GM19193 (cell line): ENCODE results near the gene POU3F4.

Experiments used
- POLR2A ChIP-seq: IDR thresholded peaks from 4 replicates; pipeline ENCODE4 v1.6.1; 2011; ENCODE audit not compliant: insufficient read depth, insufficient read length; ENCODE audit errors: extremely low read depth

The POU3F4 gene

DNA sequence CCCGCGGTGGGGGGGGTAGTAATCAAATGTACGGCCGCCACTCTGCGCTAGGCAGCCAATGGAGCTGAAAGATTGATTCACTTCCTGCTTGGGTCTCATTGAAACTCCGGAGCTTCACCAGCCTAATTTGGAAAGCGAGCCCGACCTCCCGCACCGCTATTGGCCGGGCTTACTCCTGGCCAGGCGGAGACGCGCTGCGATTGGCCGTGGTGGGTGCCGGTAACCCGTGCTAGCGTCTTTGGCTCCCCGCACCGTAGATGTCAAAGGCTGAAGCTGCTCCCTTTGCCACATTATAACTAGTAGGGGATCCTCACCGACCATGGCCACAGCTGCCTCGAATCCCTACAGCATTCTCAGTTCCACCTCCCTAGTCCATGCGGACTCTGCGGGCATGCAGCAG lies at the start of gene POU3F4:
Gene POU3F4, plus strand, starts transcription at position 285 of the 400 bp plus-strand sequence. Its CDS starts 35 bp downstream, at position 320.
- no peak for TF ChIP-seq POLR2A

DNA sequence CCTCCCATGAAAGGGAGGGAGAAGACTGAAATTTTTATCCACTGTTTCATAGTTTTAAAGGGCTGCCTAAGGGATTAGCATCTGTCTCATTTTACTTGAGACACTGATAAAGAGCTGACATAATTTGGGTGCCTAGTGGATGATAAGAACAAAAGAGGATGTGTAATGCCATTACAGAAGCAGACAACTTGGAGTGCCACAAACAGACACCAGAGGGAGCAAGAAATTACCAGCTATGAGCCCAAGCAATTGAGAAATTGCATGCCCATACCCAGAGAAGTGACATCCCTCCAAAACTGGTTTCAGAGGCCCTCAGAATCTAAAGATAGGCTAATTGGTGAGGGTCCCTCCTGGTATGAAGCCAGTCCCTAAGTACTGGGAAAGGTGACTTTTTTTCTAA lies 38.5 kb upstream of the POU3F4 start:
- no peak for TF ChIP-seq POLR2A

DNA sequence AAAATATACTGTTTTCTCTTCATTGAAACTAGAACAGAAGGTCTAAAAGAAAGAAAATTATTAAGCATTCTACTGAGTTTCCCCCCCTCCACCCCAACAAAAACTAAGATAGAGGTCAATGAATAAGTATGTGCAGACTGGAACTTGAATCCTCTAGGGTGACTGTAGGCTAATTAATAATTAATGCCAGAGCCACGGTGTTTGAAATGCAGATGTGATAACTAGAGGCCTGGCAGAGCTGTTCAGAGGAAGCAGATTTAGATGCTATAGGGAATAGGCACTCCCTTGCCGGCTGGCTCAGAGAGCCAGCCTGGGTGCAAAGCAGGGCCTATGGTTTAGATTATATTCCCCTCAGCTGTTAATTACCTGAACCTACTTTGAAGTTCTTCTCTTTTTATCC lies 12.2 kb upstream of the POU3F4 start:
- TF ChIP-seq POLR2A: no peak

DNA sequence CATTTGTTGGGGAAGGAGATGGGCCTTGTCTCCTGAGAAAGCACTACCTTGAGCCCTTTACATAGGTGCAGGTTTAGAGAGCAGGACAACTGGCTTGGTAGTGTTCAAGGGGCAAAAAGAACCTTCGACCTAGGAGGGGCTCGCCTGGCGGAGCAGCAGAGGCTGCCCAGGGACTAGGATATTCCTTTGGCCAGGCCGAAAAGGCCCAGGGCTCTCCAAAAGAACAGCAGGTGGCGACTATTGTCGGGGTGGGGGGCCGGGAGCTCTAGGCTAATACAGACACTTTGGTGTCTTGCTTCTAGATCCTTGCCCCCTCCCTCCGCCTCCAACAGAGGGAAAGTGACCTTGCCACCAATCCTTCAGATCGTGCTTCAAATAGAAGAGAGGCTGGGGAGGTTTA lies 7.1 kb upstream of the POU3F4 start:
- no peak for TF ChIP-seq POLR2A

DNA sequence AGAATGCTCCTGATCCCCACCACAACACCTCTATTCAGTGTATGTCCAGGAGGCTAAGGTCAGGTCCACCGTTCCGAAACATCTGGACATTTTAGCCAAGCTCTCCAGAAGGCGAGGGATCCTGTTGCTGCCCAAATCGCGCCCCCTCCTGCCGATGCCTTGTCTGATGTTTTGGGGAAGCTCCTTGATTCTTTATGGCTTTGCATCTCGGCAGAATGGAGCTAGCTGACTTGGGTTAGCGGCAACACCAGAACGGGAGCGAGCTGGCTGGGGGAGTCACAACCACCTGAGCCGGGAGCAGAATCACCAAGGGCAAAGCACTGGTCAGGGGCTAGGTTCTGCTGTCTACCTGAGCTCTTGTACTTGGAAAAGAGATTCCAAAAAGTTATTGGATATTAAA lies 6.6 kb upstream of the POU3F4 start:
- TF ChIP-seq POLR2A: no peak

DNA sequence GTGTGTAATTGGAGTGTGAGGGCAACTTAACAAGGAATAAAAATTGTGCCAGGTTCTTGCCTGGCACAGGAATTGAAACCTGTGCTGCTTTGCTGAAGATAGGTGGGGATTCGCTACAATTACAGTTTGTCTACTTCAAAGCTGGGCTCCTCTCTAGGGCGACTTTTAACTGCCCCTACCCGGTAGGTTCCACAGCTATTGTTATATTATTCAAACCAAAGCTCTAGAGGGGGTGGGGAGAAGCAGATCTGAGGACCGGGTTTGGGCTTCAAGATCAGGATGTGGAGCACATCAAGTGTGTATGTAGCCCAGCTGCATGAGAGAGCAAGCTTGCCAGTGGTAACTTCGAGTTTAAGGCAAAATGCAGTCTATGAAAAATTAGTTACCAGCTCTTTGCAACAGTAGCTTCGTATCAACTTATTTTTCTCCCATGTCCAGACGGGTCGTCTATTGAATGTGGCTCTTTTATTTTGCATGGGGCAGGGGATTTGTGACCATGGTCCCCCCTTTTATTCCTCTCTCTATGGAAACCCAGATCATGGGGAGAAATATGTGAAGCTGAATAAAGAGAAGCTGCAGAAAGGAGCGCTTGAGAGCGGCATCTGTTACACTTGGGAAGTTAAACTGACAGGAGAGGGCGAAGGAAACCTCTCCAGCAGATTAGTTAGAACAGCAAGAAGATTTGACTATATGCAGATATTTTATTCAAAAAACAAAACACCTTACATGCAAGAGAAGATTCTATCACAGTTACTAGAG lies 3.2 kb upstream of the POU3F4 start:
- no peak for TF ChIP-seq POLR2A

DNA sequence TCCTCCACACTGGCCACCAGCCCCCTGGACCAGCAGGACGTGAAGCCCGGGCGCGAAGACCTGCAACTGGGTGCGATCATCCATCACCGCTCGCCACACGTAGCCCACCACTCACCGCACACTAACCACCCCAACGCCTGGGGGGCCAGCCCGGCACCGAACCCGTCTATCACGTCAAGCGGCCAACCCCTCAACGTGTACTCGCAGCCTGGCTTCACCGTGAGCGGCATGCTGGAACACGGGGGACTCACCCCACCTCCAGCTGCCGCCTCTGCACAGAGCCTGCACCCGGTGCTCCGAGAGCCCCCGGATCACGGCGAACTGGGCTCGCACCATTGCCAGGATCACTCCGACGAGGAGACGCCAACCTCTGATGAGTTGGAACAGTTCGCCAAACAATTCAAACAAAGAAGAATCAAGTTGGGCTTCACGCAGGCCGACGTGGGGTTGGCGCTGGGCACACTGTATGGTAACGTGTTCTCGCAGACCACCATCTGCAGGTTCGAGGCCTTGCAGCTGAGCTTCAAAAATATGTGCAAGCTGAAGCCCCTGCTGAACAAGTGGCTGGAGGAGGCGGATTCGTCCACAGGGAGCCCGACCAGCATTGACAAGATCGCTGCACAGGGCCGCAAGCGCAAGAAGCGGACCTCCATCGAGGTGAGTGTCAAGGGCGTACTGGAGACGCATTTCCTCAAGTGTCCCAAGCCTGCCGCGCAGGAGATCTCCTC lies 600 bp downstream of the POU3F4 start:
- no peak for TF ChIP-seq POLR2A

DNA sequence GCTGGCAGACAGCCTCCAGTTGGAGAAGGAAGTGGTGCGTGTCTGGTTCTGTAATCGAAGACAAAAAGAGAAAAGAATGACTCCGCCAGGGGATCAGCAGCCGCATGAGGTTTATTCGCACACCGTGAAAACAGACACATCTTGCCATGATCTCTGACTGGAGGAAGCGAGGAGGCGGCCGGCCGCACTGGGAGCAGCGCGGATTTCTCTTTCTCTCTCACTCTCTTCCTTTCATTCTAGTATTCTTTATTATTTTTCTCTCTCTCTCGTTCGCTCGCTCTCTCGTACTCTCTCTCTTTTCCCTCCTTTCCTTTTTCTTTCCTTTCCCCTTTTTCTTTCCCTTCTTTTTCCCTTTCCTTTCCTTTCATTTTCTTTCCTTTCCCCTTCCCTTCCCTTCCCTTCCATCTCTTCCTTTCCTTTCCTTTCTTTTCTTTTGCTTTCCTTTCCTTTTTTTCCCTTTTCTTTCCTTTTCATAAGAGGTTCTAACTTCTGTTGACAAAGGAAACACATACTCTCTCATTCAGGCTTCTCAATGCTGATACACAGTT lies 1.2 kb downstream of the POU3F4 start:
- no peak for TF ChIP-seq POLR2A

DNA sequence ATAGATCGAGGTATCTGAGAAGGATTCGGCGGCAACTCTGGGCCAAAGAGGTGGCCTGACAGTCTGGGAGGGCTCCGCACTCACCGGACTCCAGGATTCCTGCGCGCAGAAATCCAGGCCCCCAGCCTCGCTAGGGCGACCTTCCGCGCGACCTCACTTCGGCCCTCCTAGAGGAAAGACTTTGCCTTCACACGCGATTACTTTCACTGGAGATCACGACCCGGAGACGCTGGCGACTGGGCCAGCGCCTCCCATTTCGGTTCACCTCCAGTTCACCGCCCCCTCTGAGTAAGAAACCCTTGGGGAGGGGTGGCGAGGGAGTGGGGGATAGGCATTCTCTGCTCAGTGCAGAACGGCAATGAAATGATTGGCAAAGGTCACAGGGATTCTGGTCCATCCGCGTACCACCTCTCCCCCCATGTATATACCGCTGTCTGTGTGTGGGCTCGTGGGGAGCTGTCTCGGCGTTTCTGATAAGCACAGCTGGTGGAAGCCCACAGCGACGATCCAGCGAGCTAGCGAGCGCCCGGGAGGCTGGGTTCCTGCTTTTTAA lies 2.5 kb downstream of the POU3F4 start:
- no peak for TF ChIP-seq POLR2A

DNA sequence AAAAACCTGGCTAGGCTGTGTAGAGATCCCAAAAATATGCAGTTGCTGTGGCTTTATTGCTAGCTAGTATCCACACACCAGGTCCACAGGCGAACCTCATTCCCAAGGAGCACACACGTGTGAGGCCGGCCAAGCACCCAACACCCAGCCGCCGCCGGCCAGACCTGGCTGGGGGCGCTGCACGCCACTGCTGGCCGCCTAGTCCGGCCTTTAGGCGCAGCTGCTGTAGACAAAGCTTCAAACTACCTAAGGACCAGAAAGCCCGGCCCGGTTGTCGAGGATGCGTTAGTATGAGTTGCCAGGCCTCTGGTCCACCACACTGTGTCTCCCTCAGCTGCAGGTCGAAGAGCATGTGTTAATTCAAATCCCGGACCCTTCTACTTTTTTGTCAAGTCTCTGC lies 3.1 kb downstream of the POU3F4 start:
- no peak for TF ChIP-seq POLR2A

DNA sequence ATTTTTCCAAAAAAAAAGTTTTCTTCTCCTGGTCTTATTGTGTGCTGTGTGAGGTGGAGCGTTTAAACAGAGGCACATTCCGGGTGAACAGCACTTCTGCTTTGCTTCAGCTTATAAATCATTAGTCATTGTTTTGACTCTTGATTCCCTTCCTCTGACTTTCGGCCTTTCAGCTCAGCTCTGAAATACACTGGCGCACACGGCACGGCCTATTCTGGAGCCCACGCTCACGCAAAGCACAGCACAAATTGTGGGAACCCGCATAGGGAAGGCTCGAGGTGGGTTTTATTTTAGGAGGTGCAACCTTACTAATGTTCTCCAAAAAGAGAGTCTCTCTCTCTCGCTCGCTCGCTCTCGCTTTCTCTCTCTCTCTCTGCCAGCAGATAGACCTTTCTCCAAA lies 4.0 kb downstream of the POU3F4 start:
- TF ChIP-seq POLR2A: no peak

DNA sequence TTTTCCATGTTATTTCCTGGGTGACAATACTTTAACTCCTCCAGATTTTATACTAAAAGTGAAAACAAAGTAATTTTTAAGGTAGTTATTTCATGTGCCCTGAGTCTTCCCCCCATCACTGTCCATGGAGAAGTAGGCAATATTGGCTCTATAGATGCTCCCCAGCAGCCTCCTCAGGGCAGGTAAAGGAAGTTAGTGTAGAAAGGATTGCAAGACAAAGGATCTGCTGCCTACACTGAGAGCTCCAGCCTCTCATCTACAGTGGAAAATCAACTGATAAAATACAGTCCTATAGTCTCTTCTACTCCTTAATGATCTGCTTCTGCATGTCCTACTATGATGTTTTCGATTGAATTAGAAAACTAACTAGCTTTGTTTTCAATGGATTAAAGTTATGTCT lies 8.5 kb downstream of the POU3F4 start:
- TF ChIP-seq POLR2A: no peak

DNA sequence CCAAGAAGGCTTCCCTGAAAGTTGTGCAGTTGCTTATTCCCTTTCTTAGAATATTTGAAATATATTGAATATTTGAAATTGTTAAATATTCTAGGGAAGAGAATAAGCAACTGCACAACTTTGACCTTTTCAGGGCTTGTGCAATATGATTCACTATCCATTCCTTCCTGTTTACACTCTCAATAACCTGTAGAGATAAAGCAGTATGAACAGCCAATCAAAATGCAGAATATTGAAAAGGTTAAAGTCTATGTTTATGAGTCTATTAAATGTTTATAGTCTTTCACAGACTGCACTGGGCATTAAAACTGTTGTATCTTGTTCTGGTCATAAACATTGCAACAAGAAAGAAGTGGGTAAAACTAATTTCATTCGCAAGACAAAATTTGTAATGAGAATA lies 13.8 kb downstream of the POU3F4 start:
- TF ChIP-seq POLR2A: no peak

DNA sequence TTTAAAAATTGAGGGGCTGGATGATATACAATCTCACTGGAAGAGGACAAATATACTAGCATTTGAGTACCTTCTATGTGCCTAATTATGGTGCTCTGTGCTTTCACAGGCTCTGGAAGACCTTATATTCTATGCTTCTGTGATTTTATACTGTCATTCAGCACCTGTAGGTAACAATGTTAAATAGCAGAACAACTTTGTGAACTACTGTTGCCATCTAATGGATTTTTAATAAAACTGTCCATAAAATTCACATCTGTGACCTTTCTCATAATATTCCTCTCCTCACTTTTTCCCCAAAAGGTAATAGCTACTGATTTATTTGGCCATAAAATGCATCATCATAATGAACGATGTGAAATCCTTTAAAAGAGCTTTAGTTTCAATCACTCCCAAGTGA lies 21.9 kb downstream of the POU3F4 start:
- TF ChIP-seq POLR2A: no peak

DNA sequence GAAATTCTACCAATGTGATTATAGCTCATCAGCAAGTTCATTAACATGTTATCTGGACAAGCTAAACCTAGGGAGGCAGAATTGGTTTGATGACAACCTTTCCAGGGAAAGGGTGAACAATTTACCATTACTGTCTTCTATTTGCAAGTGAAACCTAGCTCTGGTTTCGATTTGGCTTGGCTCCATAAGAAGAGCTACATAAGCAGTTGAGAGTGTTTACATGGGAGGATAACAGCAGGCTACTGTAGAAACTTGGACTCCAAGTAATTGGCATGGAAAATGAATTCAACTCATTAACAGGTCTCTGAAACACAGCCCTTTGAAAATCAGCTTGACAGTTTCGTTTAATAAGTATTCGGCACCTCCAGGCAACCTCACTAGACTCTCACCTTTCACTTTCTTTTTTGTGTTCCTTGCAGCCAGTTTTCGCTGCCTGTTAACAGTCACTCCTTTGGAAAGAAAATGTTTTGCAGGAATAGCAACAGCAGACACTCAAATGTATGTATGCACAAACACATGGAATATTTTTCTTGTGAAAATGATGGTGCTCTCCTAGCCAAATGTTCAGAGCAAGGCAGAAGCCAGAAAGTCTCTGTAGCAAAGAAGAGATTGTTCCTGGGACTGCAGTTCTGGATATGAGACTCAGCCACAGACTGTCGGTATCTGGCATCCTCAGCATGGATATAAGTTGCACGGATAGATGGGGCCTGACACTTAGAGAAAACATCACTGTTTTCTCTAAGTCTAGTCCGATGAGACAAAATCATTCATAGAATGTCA lies 27.5 kb downstream of the POU3F4 start:
- TF ChIP-seq POLR2A: no peak
